GM20000 (cell line): ENCODE data around the gene EIF6.
"Not testable (repeated sequence)": the region's sequence is repeated elsewhere in the genome, so short reads cannot be mapped to it uniquely, and the experiment has no call there.

Source experiments
- DNase-seq: peaks from one replicate; pipeline ENCODE4 v3.0.0; 2012; ENCODE audit warnings: low spot score
- CTCF ChIP-seq: IDR thresholded peaks from 2 replicates; pipeline ENCODE4 v1.5.1; 2012; ENCODE audit warnings: mild to moderate bottlenecking, control low read depth; ENCODE audit errors: extremely low read depth, missing control alignments

EIF6 gene

DNA sequence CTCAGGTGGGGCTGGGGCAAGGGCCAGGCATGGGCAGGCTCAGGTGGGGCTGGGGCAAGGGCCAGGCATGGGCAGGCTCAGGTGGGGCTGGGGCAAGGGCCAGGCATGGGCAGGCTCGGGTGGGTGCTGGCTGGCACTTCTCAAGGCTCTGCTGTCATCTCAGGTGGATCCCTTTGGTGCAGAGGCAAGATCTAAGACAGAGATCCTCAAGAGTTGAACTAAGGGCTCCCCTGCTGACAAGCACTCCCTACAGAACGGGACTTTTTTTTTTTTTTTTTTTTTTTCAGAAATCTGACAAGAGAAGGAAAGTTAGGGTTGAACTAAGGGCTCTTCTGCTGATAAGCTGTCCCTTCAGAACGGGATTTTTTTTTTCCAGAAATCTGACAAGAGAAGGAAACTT, 31.6 kb downstream of the EIF6 start:
- TF ChIP-seq CTCF: no peak
- DNase-seq: no peak

GRCh38 chr20:35252598-35252997, 32.0 kb downstream of the EIF6 start:
- not testable (repeated sequence) for DNase-seq

DNA sequence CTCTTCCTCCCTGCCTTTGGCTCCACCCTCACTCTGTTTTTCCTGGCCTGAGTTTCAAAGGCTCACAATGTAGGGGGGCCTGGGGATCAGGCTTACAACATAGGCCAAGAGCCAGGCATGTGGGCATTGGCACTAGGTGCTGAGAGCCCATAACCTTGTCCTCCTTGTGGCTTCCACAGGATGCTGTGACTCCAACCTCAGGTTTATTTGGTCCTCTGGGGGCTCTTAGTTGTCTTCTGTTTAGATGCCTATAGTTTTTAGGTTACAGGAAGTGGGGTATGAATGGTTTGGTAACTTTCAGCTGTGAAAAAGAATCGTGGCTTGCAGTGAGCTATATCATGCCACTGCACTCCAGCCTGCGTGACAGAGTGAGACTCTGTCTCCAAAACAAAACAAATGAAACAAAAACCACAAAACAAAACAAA, 32.5 kb downstream of the EIF6 start:
- TF ChIP-seq CTCF: no peak
- no peak for DNase-seq

GRCh38 chr20:35251613-35251940, 33.0 kb downstream of the EIF6 start:
- DNase-seq: no peak
- no peak for TF ChIP-seq CTCF

- TF ChIP-seq CTCF: no peak
- DNase-seq: no peak
Observed at GRCh38 chr20:35248641-35249475, 35.7 kb downstream of the EIF6 start.

- TF ChIP-seq CTCF: no peak
- DNase-seq: no peak
Observed at GRCh38 chr20:35246723-35247122, 37.8 kb downstream of the EIF6 start.

GRCh38 chr20:35243986-35244385, 40.6 kb downstream of the EIF6 start:
- TF ChIP-seq CTCF: no peak
- no peak for DNase-seq

DNA sequence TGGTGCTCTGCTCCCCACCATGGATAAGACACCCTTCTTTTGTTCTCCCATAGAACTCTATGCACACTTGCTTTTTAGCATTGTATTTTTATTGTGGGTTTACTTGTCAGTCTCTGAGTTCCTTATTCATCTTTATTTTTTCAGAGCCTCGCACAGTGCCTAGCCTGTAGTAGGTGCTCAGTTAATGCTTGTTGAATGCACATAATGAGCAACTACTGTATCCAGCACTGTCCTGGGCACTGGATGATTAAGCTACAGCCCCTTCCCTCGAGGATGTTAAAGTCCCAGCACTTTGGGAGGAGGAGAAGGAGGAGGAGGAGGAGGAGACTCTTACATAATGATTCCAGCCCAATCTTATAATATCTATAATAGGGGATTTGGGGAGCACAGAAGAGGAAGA, 41.3 kb downstream of the EIF6 start:
- DNase-seq: no peak
- no peak for TF ChIP-seq CTCF
